Activated CD8-positive, alpha-beta T cell treated with anti-CD3 and anti-CD28 coated beads, Interleukin-2, amount 10 ng/mL, durations not matched to agents 7 days and 5 days (primary cell): ENCODE results near the gene FSTL4. TPM values are rescaled to one million over a fixed set of nuclear protein-coding genes. Genes with fewer than 3 reads are reported as not detected.

Experiments used
- ATAC-seq: fragments of 150-1000 bp; cut with Tn5 transposase; one replicate; pipeline ENCODE4 v1.10.0; 2021; ENCODE audit warnings: moderate library complexity
- CTCF ChIA-PET: fragments of 350-600 bp; sonication (Branson Sonifier 250); formaldehyde crosslinking; loops from one replicate; lab custom pipeline; 2021; ENCODE audit warnings: antibody characterized with exemption; lab: Charles Lee
- POLR2A ChIA-PET: fragments of 350-600 bp; sonication (Branson Sonifier 250); formaldehyde crosslinking; loops from one replicate; lab custom pipeline; 2021; ENCODE audit warnings: antibody characterized with exemption; lab: Charles Lee
- DNase-seq: peaks from one replicate; pipeline ENCODE4 v3.0.0-alpha.2; 2020
- H3K27ac Mint-ChIP-seq: one replicate; pipeline ENCODE4 v1.8.0; 2021; ENCODE audit warnings: mild to moderate bottlenecking, mixed read lengths
- H3K27me3 Mint-ChIP-seq: one replicate; pipeline ENCODE4 v1.8.0; 2021; ENCODE audit warnings: low read depth, mixed read lengths
- H3K36me3 Mint-ChIP-seq: one replicate; pipeline ENCODE4 v1.8.0; 2021; ENCODE audit warnings: low read depth, mixed read lengths
- H3K4me1 Mint-ChIP-seq: one replicate; pipeline ENCODE4 v1.8.0; 2021; ENCODE audit warnings: low read depth, mixed read lengths
- H3K4me3 Mint-ChIP-seq: one replicate; pipeline ENCODE4 v1.8.0; 2021; ENCODE audit warnings: mild to moderate bottlenecking, mixed read lengths
- H3K9me3 Mint-ChIP-seq: one replicate; pipeline ENCODE4 v1.8.0; 2022; ENCODE audit warnings: mixed read lengths; ENCODE audit not compliant: insufficient read depth
- total RNA-seq, 2 experiments: library from RNA; stranded (reverse); gene quantifications; one replicate each; pipeline ENCODE4 v1.2.3, GENCODE V29; 2021

The FSTL4 gene
- total RNA-seq, 2 experiments from 2014 or later = not detected

GRCh38 chr5:133362438-133362837 lies 249.9 kb downstream of the FSTL4 start:
- no peak for ATAC-seq
- Mint-ChIP-seq H3K36me3 (no peaks in the 10 kb centered on the region), H3K27me3 (peaks cover 6% of the 10 kb centered on the region), H3K4me1 (no peaks in the 10 kb centered on the region), H3K9me3 (no peaks in the 10 kb centered on the region), H3K4me3 (no peak overlapping the region), H3K27ac (no peak overlapping the region)
- ChIA-PET CTCF (no interaction called here), POLR2A (no interaction called here)
- no peak for DNase-seq

GRCh38 chr5:133361922-133362321 lies 250.4 kb downstream of the FSTL4 start:
- DNase-seq = no peak
- Mint-ChIP-seq H3K4me1 (no peaks in the 10 kb centered on the region), H3K36me3 (no peaks in the 10 kb centered on the region), H3K27ac (no peak overlapping the region), H3K9me3 (no peaks in the 10 kb centered on the region), H3K27me3 (peaks cover 6% of the 10 kb centered on the region), H3K4me3 (no peak overlapping the region)
- ChIA-PET CTCF (no interaction called here), POLR2A (no interaction called here)
- no peak for ATAC-seq

GRCh38 chr5:133360693-133361472 lies 251.5 kb downstream of the FSTL4 start:
- CTCF ChIA-PET = interaction anchor here (0.8 kb wide), 1 partner anchor 64 kb away, joined by 3 read pairs; no protein-coding TSS in a partner anchor
- no peaks in the 10 kb centered on the region for H3K4me1 Mint-ChIP-seq

DNA sequence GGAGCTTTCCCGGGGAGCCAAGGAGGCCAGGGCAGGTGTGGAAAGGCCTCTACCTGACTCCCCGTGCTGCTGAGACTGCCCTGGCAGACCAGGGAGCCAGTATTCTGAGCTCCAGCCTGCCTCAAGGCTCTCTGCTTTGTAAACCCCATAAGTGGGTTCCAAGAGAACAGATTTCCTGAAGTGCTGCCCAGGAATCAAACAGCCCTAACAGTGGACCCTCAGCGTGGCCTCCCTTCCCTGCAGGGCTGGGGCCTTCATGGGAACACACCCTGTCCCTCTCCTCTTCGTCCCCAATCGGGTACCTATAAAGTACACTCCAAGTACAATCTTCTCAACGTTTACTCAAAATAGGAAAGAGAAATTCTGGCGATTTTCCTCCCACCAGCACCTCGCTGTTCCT lies 252.5 kb downstream of the FSTL4 start:
- Mint-ChIP-seq H3K27ac (no peak overlapping the region), H3K27me3 (peaks cover 6% of the 10 kb centered on the region), H3K9me3 (no peaks in the 10 kb centered on the region), H3K4me1 (peaks cover under 1% of the 10 kb centered on the region), H3K36me3 (no peaks in the 10 kb centered on the region), H3K4me3 (no peak overlapping the region)
- ATAC-seq = no peak
- CTCF ChIA-PET = interaction anchor here (0.8 kb wide), 1 partner anchor 65 kb away, joined by 3 read pairs; no protein-coding TSS in a partner anchor
- POLR2A ChIA-PET = no interaction called here
- DNase-seq = no peak

More at GRCh38 chr5:133360693-133361472, 251.5 kb downstream of the FSTL4 start:
- no peak overlapping the region for H3K4me3 Mint-ChIP-seq
- POLR2A ChIA-PET = no interaction called here
- ATAC-seq (no peak), DNase-seq (no peak)
- H3K36me3 Mint-ChIP-seq = no peaks in the 10 kb centered on the region
- peaks cover 6% of the 10 kb centered on the region for H3K27me3 Mint-ChIP-seq
- H3K27ac Mint-ChIP-seq = no peak overlapping the region
- H3K9me3 Mint-ChIP-seq = no peaks in the 10 kb centered on the region

GRCh38 chr5:133358271-133358670 lies 254.1 kb downstream of the FSTL4 start:
- Mint-ChIP-seq H3K27ac (no peak overlapping the region), H3K27me3 (peaks cover 2% of the 10 kb centered on the region), H3K36me3 (no peaks in the 10 kb centered on the region), H3K9me3 (no peaks in the 10 kb centered on the region), H3K4me1 (peaks cover 3% of the 10 kb centered on the region), H3K4me3 (no peak overlapping the region)
- POLR2A ChIA-PET = no interaction called here
- CTCF ChIA-PET = no interaction called here
- DNase-seq = no peak
- no peak for ATAC-seq

DNA sequence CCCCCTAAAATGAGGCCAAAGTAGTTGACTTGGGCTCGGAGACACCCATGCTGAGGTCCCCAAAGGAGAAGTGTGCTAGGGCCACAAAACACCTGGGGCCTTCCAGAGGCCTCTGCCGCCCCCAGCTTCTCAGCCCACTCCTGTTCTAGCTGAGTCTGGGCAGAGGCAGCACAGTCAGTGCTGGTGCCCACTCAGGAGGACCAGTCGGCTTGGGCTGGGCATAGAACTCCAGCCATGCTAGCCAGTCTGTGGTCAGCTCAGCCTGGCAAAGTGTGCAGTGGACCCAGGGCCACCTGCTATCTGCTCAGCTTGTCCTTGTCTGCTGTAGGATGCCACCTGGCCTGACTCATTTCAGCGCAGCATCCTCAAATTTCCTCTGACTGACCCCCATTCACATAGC lies 254.6 kb downstream of the FSTL4 start:
- Mint-ChIP-seq H3K4me1 (peaks cover 3% of the 10 kb centered on the region), H3K27me3 (peaks cover 4% of the 10 kb centered on the region), H3K36me3 (no peaks in the 10 kb centered on the region), H3K27ac (no peak overlapping the region), H3K4me3 (no peak overlapping the region), H3K9me3 (no peaks in the 10 kb centered on the region)
- DNase-seq (no peak), ATAC-seq (no peak)
- CTCF ChIA-PET = no interaction called here
- POLR2A ChIA-PET = no interaction called here

DNA sequence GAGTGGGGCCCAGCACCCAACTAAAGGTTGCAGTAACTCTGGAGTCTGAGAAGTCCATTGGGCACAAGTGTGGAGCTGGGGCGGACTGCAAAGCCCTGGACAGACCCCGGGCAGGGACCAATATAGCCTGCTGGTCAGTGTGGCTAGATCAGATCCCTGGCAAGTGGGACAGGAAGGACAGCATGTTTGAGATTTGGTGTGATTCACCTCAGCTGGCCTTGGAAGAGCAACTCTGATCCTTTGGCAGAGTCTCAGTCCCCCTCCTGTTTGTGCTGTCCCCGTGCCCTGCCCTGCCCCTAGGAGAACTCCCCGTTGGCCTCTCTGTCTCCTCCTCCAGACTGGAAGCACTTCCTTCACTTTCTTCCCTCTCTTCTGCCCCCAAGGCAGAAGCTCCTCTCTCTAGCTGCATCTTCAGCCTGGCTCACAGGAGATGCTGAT lies 255.3 kb downstream of the FSTL4 start:
- ChIA-PET CTCF (interaction anchor here (1.2 kb wide), 1 partner anchor 10 kb away, joined by 5 read pairs; no protein-coding TSS in a partner anchor), POLR2A (no interaction called here)
- ATAC-seq = no peak
- no peak overlapping the region for H3K4me3 Mint-ChIP-seq
- DNase-seq = no peak
- H3K4me1 Mint-ChIP-seq = peaks cover 3% of the 10 kb centered on the region
- H3K9me3 Mint-ChIP-seq = no peaks in the 10 kb centered on the region
- no peak overlapping the region for H3K27ac Mint-ChIP-seq
- H3K27me3 Mint-ChIP-seq = peaks cover 4% of the 10 kb centered on the region
- H3K36me3 Mint-ChIP-seq = no peaks in the 10 kb centered on the region

DNA sequence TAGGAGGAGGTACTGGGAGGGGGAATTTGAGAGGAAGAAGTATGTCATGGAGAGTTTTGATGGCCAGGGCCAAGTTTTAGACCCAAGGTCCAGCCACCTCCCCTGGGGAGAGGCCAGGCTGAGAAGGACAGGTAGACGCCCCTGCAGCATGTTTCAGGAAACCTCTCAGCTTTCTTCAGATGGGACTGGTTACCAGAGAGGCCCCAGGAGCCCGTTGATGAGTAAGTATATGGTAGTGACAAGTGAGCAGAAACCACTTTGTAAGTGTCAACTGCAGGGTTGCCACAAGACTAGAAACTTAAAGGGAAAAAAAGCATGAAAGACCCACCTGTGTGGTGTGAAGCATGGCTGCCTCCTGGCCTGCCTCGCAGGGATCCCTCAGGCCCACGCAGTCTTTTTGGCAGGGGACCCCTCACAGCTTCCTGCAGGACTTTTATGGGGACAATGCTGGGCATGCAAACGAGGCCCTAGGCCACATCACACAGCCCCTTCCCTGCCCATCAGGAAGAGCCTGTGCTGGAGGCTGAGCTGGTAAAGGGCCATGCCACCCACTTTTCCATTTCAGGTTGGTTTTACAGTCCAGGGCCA lies 255.9 kb downstream of the FSTL4 start:
- Mint-ChIP-seq H3K9me3 (no peaks in the 10 kb centered on the region), H3K4me3 (no peak overlapping the region), H3K27ac (no peak overlapping the region), H3K36me3 (no peaks in the 10 kb centered on the region), H3K27me3 (peaks cover 4% of the 10 kb centered on the region), H3K4me1 (peaks cover 3% of the 10 kb centered on the region)
- DNase-seq (no peak), ATAC-seq (no peak)
- POLR2A ChIA-PET = no interaction called here
- CTCF ChIA-PET = interaction anchor here (1.2 kb wide), 1 partner anchor 9 kb away, joined by 5 read pairs; no protein-coding TSS in a partner anchor

- no peak for ATAC-seq
- no peaks in the 10 kb centered on the region for H3K36me3 Mint-ChIP-seq
- DNase-seq = no peak
- ChIA-PET CTCF (no interaction called here), POLR2A (no interaction called here)
- H3K27ac Mint-ChIP-seq = no peak overlapping the region
- H3K27me3 Mint-ChIP-seq = peaks cover 3% of the 10 kb centered on the region
- no peaks in the 10 kb centered on the region for H3K9me3 Mint-ChIP-seq
- no peak overlapping the region for H3K4me3 Mint-ChIP-seq
- peaks cover 3% of the 10 kb centered on the region for H3K4me1 Mint-ChIP-seq
Measured at GRCh38 chr5:133354323-133355185, 257.8 kb downstream of the FSTL4 start.

DNA sequence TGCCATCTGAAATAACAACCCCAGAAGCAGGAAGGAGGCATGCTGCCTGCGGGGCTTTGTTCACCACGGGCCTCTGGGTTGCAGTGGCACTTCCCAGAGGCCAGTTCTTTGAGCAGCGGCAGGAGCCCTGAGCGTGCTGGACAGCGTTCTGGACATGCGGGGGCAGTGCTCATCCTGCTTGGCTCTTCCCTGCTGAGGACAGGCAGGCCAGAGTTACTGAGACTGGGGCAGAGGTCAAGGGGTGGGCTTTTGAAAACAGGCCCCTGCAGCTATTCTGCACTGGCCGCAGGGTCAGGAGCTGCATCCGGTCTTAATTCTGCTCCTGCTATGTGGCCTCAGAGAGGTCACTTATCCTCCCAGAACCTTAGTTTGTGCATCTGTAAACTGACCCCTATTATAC lies 258.6 kb downstream of the FSTL4 start:
- no peak for DNase-seq
- POLR2A ChIA-PET = no interaction called here

DNA sequence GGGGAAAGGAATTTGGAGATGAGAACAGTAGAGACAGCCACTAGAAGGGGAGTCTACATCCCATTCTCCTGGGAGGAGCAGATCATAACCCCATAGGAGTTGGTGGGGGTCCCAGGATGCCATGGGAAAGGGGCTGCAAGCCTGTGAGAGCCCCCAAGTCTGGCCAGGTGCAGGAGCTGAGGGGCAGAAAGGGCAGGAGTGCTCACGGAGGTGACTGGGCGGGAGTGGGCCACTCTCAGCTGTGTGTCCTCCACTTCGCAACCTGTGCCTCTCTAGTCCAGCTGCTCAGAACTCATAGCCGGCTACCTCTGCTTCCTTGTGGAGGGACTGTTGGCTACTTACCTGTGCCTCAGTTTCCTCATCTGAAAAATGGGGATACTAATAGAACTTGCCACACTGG lies 263.9 kb downstream of the FSTL4 start:
- Mint-ChIP-seq H3K4me1 (no peaks in the 10 kb centered on the region), H3K9me3 (no peaks in the 10 kb centered on the region), H3K27me3 (peaks cover 16% of the 10 kb centered on the region), H3K36me3 (no peaks in the 10 kb centered on the region), H3K4me3 (no peak overlapping the region), H3K27ac (no peak overlapping the region)
- CTCF ChIA-PET = interaction anchor here (2.2 to 2.3 kb wide), 2 partner anchors 8 to 237 kb away, joined by 5 to 8 read pairs; no protein-coding TSS in a partner anchor
- POLR2A ChIA-PET = no interaction called here
- ATAC-seq = no peak
- DNase-seq = no peak

More for the DNA sequence above, 258.6 kb downstream of the FSTL4 start:
- Mint-ChIP-seq H3K9me3 (no peaks in the 10 kb centered on the region), H3K27ac (no peak overlapping the region), H3K27me3 (peaks cover 3% of the 10 kb centered on the region), H3K36me3 (no peaks in the 10 kb centered on the region), H3K4me1 (peaks cover 3% of the 10 kb centered on the region), H3K4me3 (no peak overlapping the region)
- no peak for ATAC-seq
- CTCF ChIA-PET = no interaction called here
